ENCODE measurements around the gene FKBP4. TPM values are rescaled to one million over a fixed set of nuclear protein-coding genes. Genes with fewer than 3 reads are reported as not detected.

Gene FKBP4
- total and polyA plus RNA-seq, 2 of the 13 experiments (the other 11 are each of a cell fraction or from before 2014, with no cell fraction given), result 25.7 to 66.1 TPM

DNA sequence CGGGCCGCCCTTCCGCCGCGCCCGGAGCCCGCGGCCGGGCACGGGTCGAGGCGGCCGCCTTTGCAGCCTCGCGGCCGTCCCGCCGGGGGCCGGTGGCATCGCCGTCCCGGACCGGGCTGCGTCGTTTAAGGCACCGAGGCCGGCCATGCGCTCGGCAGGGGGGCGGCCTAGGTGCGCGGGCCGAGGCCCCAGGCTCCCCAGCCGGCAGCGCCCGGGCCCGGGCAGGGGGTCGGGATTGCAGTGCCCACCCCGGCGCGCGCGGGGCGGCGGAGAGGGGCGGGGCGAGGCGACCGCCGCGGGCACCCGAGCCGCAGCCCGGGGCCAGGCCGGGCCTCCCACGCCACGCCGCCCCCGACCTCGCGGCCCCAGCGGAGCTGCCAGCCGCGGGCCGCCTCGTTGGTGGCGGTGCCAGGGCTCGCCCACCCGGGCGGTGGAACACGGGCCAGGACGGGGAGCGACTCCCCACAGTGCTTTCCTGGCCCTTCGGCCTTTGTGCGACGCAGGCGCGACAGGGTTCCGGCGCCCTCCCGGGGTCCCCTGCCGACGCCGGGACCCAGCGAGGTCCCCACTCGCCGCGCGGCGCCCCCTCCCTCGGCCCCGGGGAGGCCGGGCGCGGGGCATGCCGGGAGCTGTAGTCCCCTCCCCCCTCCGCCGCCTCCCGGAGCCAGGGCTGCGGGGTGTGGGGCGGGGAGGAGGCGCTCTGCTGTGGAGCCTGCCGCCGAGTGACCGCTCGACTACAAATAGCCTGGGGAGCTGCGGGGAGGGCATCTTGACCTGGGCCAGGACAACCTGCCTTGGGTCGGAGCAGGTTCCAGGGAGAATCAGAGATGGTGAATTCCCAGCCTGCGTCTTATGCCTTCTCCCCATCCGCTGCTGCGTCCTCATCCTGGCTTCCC, 769 bp downstream of the FKBP4 start (continued):
- TF ChIP-seq, protein P1, sequence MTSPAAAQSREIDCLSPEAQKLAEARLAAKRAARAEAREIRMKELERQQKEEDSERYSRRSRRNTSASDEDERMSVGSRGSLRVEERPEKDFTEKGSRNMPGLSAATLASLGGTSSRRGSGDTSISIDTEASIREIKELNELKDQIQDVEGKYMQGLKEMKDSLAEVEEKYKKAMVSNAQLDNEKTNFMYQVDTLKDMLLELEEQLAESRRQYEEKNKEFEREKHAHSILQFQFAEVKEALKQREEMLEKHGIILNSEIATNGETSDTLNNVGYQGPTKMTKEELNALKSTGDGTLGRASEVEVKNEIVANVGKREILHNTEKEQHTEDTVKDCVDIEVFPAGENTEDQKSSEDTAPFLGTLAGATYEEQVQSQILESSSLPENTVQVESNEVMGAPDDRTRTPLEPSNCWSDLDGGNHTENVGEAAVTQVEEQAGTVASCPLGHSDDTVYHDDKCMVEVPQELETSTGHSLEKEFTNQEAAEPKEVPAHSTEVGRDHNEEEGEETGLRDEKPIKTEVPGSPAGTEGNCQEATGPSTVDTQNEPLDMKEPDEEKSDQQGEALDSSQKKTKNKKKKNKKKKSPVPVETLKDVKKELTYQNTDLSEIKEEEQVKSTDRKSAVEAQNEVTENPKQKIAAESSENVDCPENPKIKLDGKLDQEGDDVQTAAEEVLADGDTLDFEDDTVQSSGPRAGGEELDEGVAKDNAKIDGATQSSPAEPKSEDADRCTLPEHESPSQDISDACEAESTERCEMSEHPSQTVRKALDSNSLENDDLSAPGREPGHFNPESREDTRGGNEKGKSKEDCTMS (CRISPR knock-in tag; conservative IDR thresholded peaks at IDR 0.05), result no peak
- TF ChIP-seq, protein P2, sequence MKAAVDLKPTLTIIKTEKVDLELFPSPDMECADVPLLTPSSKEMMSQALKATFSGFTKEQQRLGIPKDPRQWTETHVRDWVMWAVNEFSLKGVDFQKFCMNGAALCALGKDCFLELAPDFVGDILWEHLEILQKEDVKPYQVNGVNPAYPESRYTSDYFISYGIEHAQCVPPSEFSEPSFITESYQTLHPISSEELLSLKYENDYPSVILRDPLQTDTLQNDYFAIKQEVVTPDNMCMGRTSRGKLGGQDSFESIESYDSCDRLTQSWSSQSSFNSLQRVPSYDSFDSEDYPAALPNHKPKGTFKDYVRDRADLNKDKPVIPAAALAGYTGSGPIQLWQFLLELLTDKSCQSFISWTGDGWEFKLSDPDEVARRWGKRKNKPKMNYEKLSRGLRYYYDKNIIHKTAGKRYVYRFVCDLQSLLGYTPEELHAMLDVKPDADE (CRISPR knock-in tag; IDR thresholded peaks at IDR 0.05), result no peak
- no peak for TF ChIP-seq ZNF24 (IDR thresholded peaks at IDR 0.05)
- TF ChIP-seq GLI4 (CRISPR knock-in tag; IDR thresholded peaks at IDR 0.05; ENCODE audit: borderline replicate concordance), result no peak
- TF ChIP-seq ZNF30 (CRISPR knock-in tag; IDR thresholded peaks at IDR 0.05), result no peak
- TF ChIP-seq YEATS2 (CRISPR knock-in tag; IDR thresholded peaks at IDR 0.05; ENCODE audit: borderline replicate concordance), result no peak
- TF ChIP-seq, protein P3, sequence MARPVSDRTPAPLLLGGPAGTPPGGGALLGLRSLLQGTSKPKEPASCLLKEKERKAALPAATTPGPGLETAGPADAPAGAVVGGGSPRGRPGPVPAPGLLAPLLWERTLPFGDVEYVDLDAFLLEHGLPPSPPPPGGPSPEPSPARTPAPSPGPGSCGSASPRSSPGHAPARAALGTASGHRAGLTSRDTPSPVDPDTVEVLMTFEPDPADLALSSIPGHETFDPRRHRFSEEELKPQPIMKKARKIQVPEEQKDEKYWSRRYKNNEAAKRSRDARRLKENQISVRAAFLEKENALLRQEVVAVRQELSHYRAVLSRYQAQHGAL (CRISPR knock-in tag; IDR thresholded peaks at IDR 0.05; ENCODE audit: not compliant biosample characterization), result no peak
- TF ChIP-seq U2AF2 (IDR thresholded peaks at IDR 0.05; ENCODE audit: low read depth, low read length), result no peak
- TF ChIP-seq ZNF609 (CRISPR knock-in tag; IDR thresholded peaks at IDR 0.05; ENCODE audit: borderline replicate concordance), result no peak
- no peak for TF ChIP-seq RBM22 (optimal IDR thresholded peaks at IDR 0.05; ENCODE audit: low read length)
- TF ChIP-seq U2AF1 (optimal IDR thresholded peaks at IDR 0.05; ENCODE audit: low read depth, low read length), result no peak
- no peak for TF ChIP-seq ZC3H4 (CRISPR knock-in tag; IDR thresholded peaks at IDR 0.05; ENCODE audit: borderline replicate concordance)
- no peak for TF ChIP-seq NCOR1 (IDR thresholded peaks at IDR 0.05; ENCODE audit: borderline replicate concordance, low read length)
- no peak for TF ChIP-seq ZNF343 (CRISPR knock-in tag; IDR thresholded peaks at IDR 0.05)
- TF ChIP-seq ARID3A (IDR thresholded peaks at IDR 0.05; ENCODE audit: low read depth, low read length), result no peak
- TF ChIP-seq STAT5B (CRISPR knock-in tag; IDR thresholded peaks at IDR 0.05), result no peak
- TF ChIP-seq ZNF589 (CRISPR knock-in tag; conservative IDR thresholded peaks at IDR 0.05), result no peak

Measured in HepG2 (cell line).